CD4-positive, alpha-beta T cell (primary cell): ENCODE measurements around the gene ARHGAP29. TPM values are rescaled to one million over a fixed set of nuclear protein-coding genes. Genes with fewer than 3 reads are reported as not detected.

ENCODE experiments used
- ATAC-seq: fragments of 200-7000 bp; cut with Tn5 transposase; one replicate; pipeline ENCODE4 v1.10.0; 2022; ENCODE audit warnings: mild to moderate bottlenecking; ENCODE audit not compliant: poor library complexity
- CTCF ChIA-PET: fragments of 350-600 bp; sonication (Branson Sonifier 250); formaldehyde crosslinking; loops from one replicate; lab custom pipeline; 2021; ENCODE audit warnings: antibody characterized with exemption, inconsistent platforms; lab: Charles Lee
- POLR2A ChIA-PET: fragments of 350-600 bp; sonication (Branson Sonifier 250); formaldehyde crosslinking; loops from one replicate; lab custom pipeline; 2021; ENCODE audit warnings: antibody characterized with exemption, inconsistent platforms; lab: Charles Lee
- DNase-seq, 14 experiments: peaks; one replicate each; pipeline ENCODE4 v3.0.0-alpha.2; 2013 to 2020; ENCODE audit warnings: mixed read lengths in 2 of 14
- H3K27ac ChIP-seq, 2 donors: one replicate each; pipeline versions ENCODE4 v1.5.1 to v1.7.0; 2013; ENCODE audit warnings: low read length in 2 of 2, low read depth in 1 of 2, mild to moderate bottlenecking in 1 of 2
- H3K27me3 ChIP-seq, 2 experiments: 1 replicate in 1 of 2; 2 replicates in 1 of 2; pipeline versions ENCODE4 v1.6.1 to v1.7.0; 2013; ENCODE audit warnings: low read length in 2 of 2, control low read depth in 1 of 2, mild to moderate bottlenecking in 1 of 2, moderate library complexity in 1 of 2; ENCODE audit not compliant: insufficient read depth in 2 of 2, control insufficient read depth in 1 of 2
- H3K36me3 ChIP-seq: one replicate; pipeline ENCODE4 v1.6.1; 2013; ENCODE audit warnings: low read length, control low read depth; ENCODE audit not compliant: insufficient read depth
- H3K4me1 ChIP-seq: one replicate; pipeline ENCODE4 v1.6.1; 2013; ENCODE audit warnings: low read length, control low read depth; ENCODE audit not compliant: insufficient read depth
- H3K4me3 ChIP-seq: one replicate; pipeline ENCODE4 v1.5.1; 2013; ENCODE audit warnings: mild to moderate bottlenecking, low read length, moderate library complexity
- H3K9me3 ChIP-seq, 2 experiments: 1 replicate in 1 of 2; 2 replicates in 1 of 2; pipeline versions ENCODE4 v1.6.1 to v1.7.0; 2013; ENCODE audit warnings: low read length in 2 of 2, mild to moderate bottlenecking in 2 of 2, control low read depth in 1 of 2, moderate library complexity in 1 of 2; ENCODE audit not compliant: control insufficient read depth in 1 of 2, insufficient read depth in 1 of 2
- H3K27ac Mint-ChIP-seq: one replicate; pipeline ENCODE4 v1.8.0; 2020; ENCODE audit warnings: mixed read lengths
- H3K27me3 Mint-ChIP-seq: one replicate; pipeline ENCODE4 v1.8.0; 2021; ENCODE audit warnings: mixed read lengths
- H3K36me3 Mint-ChIP-seq: one replicate; pipeline ENCODE4 v1.8.0; 2021; ENCODE audit warnings: low read depth, mixed read lengths
- H3K4me1 Mint-ChIP-seq: one replicate; pipeline ENCODE4 v1.8.0; 2021; ENCODE audit warnings: low read depth, mixed read lengths
- H3K4me3 Mint-ChIP-seq: one replicate; pipeline ENCODE4 v1.8.0; 2020; ENCODE audit warnings: mild to moderate bottlenecking, mixed read lengths
- H3K9me3 Mint-ChIP-seq: one replicate; pipeline ENCODE4 v1.8.0; 2020; ENCODE audit warnings: mixed read lengths
- intact Hi-C, 2 experiments: fragments of 100-400 bp; cut with DNase I in 1 of 2; cut with micrococcal nuclease in 1 of 2; formaldehyde crosslinking; loops; one replicate each; pipeline versions ENCODE4 v1.15.1 to v1.9.0; 2023 to 2025; cut with DNase I, micrococcal nuclease
- total RNA-seq, 174 experiments: library from RNA in 2 of 174; stranded (reverse) in 2 of 174; gene quantifications; one replicate each; pipeline ENCODE4 v1.2.3 and lab custom pipeline; 2021 to 2026
- TF ChIP-seq, protein P1 (sequence below): fragments of 200-600 bp; IDR thresholded peaks from one replicate; pipeline ENCODE4 v1.8.0; 2022; ENCODE audit warnings: antibody characterized with exemption, mild to moderate bottlenecking

ARHGAP29 gene
- total RNA-seq, 2 experiments from 2014 or later, result not detected

DNA sequence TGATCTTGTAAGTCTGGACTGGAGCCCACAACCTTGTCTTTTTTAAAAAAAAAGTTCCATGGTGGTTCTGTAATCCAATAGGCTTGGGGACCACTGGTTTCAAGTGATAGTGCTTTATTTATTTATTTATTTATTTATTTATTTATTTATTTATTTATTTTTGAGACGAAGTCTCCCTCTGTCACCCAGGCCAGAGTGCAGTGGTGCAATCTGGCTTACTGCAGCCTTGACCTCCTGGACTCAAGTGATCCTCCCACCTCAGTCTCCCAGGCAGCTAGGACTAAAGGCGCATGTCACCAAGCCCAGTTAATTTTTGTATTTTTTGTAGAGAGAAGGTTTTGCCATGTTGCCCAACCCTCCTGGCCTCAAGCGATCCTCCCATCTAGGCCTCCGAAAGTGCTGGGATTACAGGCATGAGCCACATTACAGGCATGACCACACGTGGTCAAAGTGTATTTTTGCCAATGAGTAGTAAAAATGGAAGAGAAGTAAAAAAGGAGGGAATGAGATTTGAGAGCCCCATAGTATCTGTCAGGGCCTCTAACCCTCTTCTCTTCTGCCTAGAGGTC, 44.8 kb upstream of the ARHGAP29 start:
- POLR2A ChIA-PET, result no interaction called here
- Mint-ChIP-seq H3K9me3 (no peaks in the 10 kb centered on the region), H3K4me1 (no peaks in the 10 kb centered on the region), H3K36me3 (no peaks in the 10 kb centered on the region), H3K27ac (no peak overlapping the region), H3K27me3 (peaks cover 25% of the 10 kb centered on the region), H3K4me3 (no peak overlapping the region)
- Histone ChIP-seq H3K36me3 (no peaks in the 10 kb centered on the region), H3K27me3 (no peaks in the 10 kb centered on the region), H3K4me1 (no peaks in the 10 kb centered on the region), H3K9me3 (no peaks in the 10 kb centered on the region), H3K4me3 (no peak overlapping the region), H3K27ac (no peak overlapping the region)
- CTCF ChIA-PET, result no interaction called here
- ATAC-seq (no peak), DNase-seq (no peak)
- TF ChIP-seq, protein P1, sequence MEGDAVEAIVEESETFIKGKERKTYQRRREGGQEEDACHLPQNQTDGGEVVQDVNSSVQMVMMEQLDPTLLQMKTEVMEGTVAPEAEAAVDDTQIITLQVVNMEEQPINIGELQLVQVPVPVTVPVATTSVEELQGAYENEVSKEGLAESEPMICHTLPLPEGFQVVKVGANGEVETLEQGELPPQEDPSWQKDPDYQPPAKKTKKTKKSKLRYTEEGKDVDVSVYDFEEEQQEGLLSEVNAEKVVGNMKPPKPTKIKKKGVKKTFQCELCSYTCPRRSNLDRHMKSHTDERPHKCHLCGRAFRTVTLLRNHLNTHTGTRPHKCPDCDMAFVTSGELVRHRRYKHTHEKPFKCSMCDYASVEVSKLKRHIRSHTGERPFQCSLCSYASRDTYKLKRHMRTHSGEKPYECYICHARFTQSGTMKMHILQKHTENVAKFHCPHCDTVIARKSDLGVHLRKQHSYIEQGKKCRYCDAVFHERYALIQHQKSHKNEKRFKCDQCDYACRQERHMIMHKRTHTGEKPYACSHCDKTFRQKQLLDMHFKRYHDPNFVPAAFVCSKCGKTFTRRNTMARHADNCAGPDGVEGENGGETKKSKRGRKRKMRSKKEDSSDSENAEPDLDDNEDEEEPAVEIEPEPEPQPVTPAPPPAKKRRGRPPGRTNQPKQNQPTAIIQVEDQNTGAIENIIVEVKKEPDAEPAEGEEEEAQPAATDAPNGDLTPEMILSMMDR, result no peak
- intact Hi-C loops, result no loop called here

GRCh38 chr1:94281361-94282142, 44.2 kb upstream of the ARHGAP29 start:
- Mint-ChIP-seq H3K27me3 (peaks cover 25% of the 10 kb centered on the region), H3K36me3 (no peaks in the 10 kb centered on the region), H3K9me3 (no peaks in the 10 kb centered on the region), H3K27ac (no peak overlapping the region), H3K4me1 (no peaks in the 10 kb centered on the region), H3K4me3 (no peak overlapping the region)
- Histone ChIP-seq H3K9me3 (no peaks in the 10 kb centered on the region), H3K4me3 (no peak overlapping the region), H3K27me3 (no peaks in the 10 kb centered on the region), H3K4me1 (no peaks in the 10 kb centered on the region), H3K36me3 (no peaks in the 10 kb centered on the region), H3K27ac (no peak overlapping the region)
- ATAC-seq (no peak), DNase-seq (no peak)
- ChIA-PET CTCF (no interaction called here), POLR2A (no interaction called here)
- intact Hi-C loops, result no loop called here
- TF ChIP-seq, protein P1, result no peak

- peaks cover 26% of the 10 kb centered on the region for H3K27me3 Mint-ChIP-seq
- Histone ChIP-seq H3K36me3 (no peaks in the 10 kb centered on the region), H3K9me3 (no peaks in the 10 kb centered on the region), H3K4me1 (no peaks in the 10 kb centered on the region), H3K27me3 (no peaks in the 10 kb centered on the region), H3K4me3 (no peak overlapping the region), H3K27ac (no peak overlapping the region)
- intact Hi-C loops, result no loop called here
- H3K4me1 Mint-ChIP-seq, result no peaks in the 10 kb centered on the region
- TF ChIP-seq, protein P1, result no peak
- no peaks in the 10 kb centered on the region for H3K9me3 Mint-ChIP-seq
- DNase-seq, result no peak
- POLR2A ChIA-PET, result no interaction called here
- no peaks in the 10 kb centered on the region for H3K36me3 Mint-ChIP-seq
- no peak overlapping the region for H3K4me3 Mint-ChIP-seq
- no peak for ATAC-seq
- CTCF ChIA-PET, result no interaction called here
- no peak overlapping the region for H3K27ac Mint-ChIP-seq
Observed at GRCh38 chr1:94280541-94280940, 43.2 kb upstream of the ARHGAP29 start.
